AG08396 (cell line): ENCODE data around the gene IMPDH1.

Source experiments
- DNase-seq: peaks from one replicate; pipeline ENCODE4 v3.0.0; 2012; ENCODE audit warnings: low spot score, mixed read lengths

The IMPDH1 gene

DNA sequence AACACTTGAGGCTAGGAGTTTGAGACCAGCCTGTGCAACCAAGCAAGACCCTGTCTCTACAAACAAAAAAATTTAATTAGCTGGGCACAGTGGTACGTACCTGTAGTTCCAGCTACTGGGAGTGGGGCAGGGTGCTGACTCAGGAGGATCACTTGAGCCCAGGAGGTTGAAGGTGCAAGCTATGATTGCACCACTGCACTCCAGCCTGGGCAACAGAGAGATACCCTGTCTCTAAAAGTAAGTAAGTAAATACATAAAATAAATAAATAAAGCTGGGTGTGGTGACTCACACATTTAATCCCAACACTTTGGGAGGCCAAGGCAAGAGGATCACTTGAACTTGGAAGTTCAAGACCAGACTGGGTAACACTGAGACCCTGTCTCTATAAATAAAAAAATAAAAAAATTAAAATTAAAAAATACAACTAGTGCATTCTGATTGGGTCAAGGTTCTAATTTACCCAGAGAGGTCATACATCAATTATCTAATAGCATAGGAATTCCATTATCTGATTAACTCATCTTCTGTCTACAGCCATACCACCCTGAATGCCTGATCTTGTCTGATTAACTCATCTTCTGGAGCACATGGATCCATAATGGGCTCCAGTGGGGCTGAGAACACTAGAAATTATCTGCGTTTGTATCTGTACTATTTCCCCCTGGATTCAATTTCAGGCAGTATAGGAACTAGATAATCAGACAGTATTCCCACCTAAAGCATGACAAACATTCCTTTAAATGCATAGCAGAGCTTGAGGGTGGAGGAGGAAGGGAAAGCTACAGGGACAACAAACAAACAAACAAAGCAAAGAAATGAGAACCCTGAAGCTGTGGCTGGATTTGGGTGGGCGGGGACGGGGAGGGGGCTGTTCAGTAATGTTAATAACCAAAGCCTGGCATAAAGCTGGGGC is 24.9 kb upstream of the IMPDH1 start:
- no peak for DNase-seq

DNA sequence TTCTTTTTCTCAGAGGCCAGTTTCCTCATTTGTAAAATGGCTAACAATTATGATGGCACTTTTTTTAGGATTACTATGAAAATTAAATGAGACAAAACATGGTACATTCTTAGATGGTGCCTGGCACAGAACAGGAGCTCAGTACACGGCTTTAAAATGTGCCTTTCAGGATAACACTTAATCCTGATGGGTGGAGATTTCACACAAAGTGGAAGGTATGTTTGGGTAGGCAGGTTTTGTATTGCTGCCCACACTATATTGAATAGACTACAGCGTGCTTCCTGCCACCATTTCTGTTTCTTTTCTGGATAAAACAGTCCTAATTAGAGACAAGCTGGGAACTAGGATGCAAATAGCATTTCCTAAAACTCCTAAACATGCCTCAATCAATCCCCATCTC is 22.0 kb upstream of the IMPDH1 start:
- DNase-seq, result no peak

DNA sequence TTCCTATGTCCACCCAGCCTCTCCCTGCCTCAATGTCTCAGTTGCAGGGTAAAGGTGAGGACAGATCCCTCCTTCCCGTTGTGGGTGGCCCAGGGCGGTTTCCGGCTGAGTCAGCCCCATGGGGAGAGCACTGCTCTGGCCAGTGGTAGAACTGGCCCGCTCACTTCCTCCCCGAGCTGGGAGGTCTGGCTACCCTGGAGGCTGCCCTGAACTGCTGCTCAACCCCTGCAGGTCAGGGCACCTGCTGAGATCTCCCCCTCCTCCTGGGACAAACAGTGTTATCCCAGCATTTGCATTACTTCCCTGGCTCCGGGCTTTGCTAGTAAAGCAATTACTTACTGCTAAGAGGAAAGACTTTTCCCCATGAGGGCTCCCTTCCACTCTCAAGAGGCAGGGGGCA is 21.4 kb upstream of the IMPDH1 start:
- DNase-seq, result no peak

DNA sequence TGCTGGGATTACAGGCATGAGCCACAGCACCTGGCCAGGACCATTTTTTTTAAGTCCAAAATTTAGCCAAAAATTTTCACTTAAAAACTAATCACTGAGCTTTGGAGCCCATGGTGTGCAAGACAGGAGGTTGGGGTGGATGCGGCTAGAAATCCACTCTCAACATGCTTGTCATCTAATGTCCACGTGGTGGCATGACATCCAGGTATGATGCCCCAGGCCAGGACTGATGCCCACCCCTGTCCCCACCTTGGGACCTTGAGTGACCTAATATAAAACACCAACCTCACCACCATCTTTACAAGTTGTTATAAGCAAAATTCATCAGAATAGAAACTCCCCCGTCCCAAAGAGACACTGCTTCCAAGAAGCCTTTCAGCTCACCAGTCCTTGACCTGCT is 20.4 kb upstream of the IMPDH1 start:
- DNase-seq, result no peak

DNA sequence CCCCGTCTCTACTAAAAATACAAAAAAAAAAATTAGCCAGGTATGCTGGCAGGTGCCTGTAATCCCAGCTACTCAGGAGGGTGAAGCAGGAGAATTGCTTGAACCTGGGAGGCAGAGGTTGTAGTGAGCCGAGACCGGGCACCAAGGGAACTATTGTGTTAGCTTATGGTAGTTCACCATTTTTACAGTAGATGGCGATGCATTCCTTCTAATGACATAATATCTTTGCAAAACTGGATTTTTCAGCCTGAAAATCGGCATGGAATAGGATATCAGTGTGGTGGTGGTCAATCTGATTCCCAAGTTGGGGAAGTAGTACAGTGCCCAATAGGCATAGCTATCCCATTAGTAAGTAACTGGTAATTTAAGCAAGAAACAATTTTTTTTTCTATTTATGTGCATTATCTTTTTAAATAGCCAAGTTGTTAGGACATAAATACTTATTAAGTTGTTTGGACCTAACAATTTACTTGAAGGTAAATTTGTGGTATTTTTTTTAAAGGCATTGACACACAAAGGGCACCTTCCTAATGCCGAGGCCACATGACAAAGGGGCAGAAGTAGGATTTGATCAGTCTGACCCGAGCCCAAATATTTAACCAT is 17.6 kb upstream of the IMPDH1 start:
- DNase-seq, result peak; percentile 48

DNA sequence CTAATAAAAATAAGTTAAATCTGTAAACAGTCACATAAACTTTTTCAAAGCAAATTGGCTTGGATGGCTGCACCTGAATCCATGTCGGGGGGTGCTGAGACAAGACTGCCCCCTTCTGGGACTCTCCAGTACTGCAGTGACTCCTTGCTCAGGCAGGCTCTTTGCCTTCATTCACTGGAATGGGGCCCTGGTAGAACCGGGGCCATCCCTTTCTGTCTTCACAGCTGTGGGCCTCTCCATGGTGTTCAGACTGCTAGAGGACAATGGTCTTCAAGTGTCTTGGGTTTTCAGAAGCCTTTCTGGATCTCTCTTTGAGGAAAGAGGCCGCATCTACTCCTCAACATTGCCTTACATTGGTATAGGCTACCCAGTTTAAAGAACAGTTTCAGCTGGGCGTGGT is 16.1 kb upstream of the IMPDH1 start:
- peak; percentile 81 for DNase-seq

DNA sequence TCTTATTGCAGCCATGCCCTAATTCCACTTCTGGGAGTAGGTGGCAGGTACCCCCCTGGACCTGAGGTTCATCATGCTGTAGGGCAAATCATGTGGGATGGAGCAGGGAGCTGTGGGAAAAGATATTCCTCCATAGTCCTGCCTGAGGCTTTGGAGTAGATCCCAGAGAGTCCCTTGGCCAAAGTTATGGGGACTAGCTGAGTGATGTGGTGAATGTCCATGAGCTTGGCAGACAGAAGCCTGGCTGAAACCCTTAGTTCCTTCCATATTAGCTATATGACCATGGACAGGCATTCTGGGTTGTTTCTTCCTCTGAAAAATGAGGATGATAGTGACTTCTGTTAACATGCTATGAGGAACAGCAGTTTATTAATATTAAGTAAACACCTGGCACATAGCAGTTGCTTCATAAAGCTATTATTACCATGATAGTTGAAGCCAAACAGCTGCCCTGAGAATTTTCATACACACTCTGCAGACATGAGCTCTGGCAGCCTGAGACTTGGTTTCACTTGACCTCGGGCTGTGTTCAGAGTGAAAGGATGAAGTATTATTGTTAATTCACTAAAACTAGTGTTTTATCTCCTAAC is 15.0 kb upstream of the IMPDH1 start:
- DNase-seq, result no peak

DNA sequence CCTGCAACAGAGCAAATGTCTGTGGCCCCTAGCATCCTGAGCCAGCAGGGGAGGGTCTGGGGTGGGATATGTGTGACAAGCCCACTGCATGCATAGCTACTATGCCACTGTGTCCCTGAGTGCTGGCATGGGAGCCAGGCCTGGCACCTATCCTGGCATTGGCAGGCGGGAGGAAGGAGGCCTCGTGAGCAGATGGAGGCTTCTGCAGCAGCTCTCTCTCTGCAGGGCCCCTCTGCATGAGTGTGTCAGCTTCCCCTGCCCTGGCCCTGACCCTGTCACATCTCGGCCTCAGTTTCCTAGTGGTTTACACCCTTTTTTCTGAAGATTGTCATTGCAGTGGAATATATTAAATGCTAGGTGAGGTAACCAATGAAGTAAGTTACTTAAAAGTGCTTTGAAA is 13.1 kb upstream of the IMPDH1 start:
- DNase-seq, result no peak

DNA sequence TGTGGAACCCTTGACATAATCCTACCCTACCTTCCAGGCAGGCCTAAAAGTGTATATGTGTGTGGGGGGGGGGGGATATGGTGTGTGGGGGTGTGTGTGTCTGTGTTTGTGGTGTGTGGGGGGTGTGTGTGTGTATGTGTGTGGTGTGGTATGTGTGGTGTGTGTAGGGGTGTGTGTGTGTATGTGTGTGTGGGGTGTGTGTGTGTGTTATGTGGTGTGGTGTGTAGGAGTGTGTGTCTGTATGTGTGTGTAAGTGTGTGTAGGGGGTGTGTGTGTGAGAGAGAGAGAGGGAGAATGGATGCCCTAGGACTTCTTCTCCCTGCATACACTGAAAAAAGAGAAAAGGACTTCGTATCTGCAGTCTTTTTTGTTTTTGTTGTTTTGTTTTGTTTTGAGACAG is 12.3 kb upstream of the IMPDH1 start:
- DNase-seq, result no peak

DNA sequence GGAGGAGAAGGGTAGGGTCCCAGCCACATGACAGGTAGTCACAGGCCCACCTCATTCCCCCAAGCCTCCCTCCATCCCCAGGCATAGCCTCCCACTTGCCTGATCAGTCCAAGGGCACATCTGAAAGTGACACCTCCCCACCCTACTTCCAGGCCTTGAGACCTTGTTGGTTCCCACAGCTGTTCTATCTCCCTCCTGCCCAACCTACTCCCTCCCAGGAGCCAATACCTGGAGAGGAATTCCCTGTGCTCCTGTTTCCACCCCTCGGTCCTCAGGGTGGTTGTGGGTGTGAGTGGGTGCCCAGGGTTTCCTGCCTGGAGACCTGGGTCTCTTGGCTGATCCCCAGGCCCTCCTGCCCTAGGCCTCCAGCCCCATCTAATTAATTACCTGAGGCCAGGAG is 11.6 kb upstream of the IMPDH1 start:
- DNase-seq, result no peak

DNA sequence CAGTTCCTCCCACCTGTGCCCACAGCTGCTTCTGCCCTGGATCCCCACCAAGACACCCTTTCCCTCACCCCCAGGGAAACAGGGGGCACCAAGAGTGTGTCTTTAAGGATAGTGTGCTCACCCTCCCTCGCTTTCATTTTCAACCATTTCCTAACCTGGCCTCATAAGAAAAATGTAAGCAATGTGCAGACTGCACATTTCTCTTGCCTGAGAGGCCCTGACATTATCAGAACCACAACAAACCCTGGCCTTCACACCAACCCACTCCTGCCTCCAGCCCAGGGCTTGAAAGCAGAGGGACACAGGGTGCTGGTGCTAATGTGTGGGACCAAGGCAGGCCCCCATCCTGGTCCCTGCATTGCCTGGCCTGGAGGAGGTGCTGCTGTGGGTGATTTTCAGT is 11.0 kb upstream of the IMPDH1 start:
- peak; percentile 16 for DNase-seq

DNA sequence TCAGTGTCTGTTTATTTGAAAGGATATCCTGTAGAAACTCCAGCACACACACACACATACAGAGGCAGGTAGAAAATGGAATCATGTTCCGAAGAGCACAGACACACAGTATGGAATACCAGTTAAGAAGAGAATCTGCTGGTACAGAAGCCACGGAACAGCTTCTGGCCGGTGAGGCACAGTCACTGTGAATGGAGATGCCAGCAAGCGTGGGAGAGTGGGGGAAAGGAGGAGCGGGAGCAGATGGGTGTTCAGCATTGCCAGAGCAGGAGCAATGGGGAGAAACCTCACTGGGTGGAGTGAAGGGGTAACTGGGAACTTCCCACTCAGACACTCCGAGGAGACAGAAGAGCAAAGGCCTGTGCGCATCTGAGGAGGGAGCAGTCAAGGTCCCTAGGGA is 9.5 kb upstream of the IMPDH1 start:
- DNase-seq, result no peak

DNA sequence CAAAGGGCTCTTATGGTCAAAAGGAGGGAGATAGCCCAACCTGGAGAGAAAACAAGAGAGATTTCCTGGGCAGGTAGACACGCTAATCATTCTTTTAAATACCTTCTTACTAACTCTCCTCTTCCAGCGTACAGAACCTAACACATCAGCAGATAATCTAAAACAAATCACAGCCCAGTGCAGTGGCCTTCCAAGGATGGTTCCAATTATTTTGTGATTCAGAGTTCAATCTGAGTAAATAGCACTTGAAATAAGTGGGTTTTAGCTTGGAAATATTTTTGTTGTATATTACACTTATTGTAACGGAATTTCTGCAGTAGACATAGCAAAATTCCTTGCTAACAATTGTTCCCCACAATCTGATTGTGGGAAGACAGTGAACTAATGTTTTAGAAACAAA is 7.3 kb upstream of the IMPDH1 start:
- no peak for DNase-seq

DNA sequence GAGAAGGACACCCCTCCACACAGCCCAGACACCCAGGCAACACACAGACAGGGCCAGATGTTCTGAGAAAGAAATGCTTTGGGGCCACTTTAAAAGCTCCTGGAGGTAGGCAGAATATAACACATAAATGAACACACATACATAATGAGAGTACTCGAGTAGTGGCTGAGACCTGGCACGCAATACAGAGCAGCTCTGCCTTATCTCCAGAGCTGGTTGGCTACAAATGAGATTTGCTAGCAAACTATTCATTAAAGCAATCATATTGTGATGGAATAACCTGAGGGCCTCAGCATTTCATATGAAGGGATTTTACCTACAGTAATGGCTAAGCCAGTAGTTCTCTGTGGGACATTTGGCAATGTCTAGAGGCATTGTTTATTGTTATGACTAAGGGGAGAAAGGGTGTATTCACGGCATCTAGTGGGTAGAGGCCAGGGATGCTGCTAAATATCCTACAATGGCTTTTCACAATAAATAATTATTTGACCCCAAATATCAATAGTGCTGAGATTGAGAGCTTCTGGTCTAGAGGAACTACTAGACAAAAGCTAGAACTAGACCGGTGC is 5.5 kb upstream of the IMPDH1 start:
- DNase-seq, result no peak

DNA sequence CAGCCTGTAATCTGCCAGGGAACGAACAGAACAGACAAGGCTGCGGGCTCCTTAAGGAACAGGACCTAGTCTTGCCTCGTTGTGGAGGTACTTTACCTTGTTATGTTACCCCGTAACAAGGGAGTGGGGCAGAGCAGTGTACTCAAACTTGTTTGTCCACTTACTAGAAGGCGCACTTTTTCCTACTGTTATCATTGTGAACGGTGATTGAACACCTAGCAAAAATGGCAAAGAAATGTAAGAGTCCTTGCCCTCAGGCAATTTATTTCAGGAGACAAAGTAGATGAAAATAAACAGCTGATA is 620 bp upstream of the IMPDH1 start:
- no peak for DNase-seq

DNA sequence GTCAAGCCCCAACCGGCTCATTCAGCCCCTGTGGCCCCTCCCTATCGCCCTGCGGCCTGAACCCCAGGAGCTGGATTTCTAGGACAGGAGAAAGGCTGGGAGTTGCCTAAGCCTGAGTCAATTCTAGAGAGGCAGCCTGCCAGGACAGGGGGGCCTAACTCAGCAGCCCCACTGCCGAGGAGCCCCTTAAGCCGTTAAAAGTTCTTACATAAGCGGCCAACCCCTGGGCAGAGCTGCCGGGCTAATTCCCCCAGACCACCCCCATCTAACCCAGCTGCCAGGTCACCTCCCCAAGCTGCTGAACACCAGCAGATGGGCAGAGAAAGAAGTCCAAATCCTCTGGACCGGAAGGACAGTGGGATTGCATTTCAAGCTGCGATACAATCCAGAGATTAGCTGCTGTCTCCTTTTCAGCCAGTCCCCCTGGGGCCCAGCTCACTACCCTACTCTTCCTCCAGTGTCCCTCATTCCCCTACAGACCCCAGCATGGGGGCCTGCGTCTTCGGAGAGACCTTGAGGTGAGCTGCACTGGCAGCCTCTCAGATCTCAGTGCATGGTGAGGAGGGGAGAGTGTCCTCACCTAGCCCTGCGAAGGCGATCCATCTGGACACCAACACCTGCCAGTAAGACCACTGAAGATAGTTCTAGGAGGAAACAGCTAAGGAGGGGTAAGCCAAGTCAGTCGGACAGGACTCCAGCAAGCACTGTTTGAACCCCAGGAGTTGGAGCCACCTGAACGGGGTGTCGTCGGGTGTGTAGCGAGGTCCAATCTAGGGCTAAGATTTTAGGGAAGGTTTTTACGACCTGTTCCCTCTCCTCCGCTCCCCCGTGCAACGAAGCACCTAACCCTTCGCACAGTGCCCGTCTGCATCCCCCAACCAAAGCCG is 830 bp downstream of the IMPDH1 start:
- peak; percentile 39 for DNase-seq

DNA sequence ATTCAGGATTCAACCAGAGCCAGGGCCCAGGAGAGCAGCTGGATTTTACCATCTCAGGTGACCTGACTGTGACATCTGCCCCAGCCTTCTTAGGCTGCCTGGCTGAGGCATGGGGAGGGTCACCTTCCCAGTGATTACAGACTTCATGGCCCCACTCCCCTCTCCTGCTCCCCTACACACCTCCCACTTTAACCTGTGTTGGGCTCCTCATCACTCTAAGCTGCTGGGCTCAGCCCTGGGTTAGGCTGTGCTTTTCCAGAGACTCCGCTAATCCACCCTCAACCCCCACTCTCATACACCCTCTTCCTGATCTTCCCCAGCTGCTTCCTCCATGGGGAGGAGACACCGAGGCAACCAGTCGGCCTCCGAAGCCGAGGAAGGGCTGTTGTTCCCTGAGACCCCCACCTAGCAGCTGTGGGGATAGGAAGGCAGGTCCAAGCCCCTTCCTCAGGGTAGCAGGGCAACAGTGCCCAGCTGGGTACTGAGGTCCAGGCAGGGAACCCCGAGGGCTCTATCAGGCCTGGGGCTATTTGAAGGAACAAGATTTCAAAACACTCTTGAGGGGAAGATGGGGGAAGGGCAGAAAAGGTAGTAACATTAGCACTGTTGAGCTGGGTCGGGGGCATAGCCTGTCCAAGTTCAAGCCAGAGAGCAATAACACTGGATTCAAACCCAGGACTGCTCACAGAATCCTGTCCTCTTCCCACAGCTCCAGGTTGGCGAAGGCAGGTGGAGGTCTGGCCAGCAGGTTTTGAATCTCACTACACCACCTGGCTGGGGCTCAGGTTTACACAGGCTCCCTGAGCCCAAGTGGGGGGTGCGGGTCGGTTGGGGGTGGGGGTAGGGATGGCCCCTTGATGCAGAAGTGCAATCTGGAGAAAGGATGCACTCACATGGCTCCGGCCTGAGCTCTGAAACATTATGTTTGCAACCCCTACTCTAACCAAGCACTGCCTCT is 1.8 kb downstream of the IMPDH1 start:
- no peak for DNase-seq

DNA sequence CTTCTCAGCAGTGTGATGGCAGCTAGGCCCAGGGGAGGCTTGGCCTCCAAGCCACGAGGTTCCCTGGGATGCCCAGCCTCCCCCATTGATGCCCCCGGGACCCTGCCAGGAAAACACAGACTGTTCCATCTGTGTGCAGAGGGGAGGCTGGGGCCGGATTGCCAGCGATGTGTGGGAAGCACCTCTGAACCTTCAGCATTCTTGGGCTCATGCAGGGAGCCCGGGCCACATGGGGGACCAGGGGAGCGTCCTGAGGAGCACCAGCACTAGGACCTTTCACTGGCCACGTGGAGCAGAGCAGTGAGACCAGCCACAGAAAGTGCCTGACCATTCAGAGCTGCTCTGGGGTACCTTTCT is 2.6 kb downstream of the IMPDH1 start:
- no peak for DNase-seq

DNA sequence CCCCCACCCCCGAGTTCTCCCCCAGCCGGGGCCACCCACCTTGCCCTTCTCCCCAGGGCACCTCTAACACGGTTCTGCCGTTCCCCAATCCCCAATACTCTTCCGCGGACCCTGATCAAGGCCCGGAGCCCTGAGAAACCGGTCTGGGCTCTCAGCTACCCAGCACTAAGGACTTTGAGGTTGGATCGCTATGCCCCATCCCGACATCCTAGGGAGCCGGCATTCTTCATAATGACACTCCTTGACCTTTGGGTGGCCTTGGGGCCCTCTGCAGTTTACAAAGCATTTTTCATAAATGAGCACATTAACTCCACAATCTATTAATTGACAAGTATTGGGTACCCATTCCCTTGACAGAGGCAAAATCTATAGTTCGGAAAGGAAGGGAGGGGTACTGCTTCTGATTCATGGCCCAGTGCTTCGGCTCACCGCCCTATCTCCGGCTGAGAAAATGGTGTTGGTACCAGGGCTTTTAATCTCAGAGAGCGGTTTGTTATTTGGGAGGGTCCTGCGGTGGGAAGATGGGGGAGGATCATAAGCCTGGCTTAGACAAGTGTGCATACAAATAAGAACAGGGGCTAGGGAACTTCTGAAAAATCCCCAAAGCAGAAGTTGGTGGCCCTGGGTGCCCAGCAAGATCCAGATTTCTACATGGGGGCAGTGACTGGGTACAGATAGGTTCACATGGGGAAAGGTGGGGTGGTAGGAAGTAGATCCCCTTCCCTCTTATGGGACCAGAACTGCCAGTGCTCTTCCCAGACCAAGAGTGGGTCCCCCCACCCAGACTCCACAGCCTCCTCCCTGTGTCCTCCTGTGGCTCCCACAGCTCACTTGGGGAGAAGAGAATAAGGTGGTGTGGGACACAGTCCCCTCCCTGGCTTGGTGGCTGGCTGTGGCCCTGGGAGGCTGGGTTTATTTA is 3.2 kb downstream of the IMPDH1 start:
- no peak for DNase-seq
